ENCODE results near the gene LHX4.

LHX4 gene

DNA sequence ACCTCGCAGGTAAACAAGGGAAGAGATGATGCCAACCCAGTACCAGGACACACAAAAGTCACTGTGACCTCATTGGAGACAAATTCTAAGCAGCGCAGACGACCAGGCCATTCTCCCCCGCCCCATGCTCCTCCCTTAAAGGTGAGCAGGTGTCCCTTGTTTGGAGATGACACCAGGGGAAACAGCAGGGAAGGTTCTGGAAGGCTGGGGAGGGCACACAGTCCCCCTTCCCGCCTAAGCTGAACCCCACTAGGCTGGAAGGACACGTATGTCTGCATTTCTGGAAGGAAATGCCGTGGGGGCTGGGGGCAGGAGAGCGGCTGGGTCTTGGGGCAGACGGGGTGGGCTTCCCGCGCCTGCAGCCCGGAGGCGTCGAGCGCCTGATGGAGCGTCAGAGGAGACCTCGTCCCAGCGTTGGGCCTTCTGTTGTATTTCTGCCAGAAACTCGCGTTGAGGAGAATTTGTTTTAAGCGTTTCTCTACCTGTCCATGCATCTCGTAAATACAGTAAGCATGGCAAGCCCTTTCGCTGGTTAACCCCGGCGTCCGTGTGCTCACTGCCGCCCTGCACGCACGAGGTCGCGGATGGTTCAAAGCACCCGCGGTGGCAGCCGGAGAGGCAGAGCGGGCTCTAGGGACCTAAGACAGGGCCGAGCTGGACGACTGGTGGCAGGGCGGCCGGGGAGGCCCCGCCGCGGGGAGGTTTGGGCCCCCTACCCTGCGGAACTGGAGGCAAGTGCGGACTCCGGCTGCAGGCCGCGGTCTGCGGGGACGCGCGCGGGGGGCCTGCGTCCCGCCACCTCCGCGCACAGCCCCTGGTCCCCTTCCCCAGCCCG, 1.2 kb upstream of the LHX4 start:
- no peak for DNase-seq

DNA sequence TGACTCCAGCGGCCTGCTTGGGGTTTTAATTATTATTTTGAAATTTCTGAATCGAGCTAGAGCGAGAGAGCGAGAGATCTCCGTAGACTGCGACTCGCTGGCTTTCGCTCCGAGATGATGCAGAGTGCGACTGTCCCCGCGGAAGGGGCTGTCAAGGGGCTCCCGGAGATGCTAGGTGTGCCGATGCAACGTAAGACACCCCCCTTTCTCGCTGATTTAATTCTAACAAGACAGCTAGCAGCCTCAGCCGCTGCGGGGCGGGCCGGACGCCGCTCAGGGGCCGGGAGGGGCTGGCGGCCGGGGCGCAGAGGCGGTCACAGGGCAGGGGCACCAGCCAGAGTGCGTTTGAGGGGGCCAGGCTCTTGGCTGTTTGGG, 339 bp downstream of the LHX4 start:
- no peak for DNase-seq

DNA sequence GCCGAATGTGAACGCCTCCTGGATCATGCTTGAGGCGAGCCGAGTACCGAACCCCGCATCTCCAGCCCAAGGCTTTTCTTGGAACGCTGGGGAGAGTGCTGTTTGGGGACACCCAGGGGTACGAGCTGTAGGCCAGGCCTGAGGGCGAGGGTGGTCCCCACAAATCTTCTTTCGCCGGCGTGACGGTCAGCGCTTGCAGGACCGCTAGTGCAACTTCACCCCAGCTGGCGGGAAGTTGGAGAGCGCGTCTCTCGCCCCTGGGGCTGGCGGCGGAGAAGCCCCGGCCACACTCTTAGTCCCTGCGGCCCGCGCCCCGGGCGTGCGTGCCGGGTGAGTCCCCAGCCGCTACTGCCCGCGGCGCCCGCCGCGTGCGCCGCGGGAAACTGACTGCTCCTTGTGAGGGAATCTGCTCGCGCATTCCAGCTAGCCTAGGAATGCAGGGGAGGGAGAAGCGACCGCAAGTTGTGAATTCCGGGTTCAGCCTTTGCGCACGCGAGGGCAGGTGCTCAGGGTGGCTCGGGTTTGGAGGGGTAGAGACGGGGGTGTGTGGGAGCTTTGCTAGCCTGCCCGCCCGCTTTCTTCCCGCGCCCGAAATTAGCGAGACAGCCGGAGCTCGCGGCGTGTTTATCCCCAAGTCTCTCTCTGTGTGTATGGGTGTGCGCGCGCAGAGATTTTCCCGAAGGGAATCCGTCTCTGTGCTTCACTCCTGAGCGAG, 884 bp downstream of the LHX4 start:
- DNase-seq: no peak

DNA sequence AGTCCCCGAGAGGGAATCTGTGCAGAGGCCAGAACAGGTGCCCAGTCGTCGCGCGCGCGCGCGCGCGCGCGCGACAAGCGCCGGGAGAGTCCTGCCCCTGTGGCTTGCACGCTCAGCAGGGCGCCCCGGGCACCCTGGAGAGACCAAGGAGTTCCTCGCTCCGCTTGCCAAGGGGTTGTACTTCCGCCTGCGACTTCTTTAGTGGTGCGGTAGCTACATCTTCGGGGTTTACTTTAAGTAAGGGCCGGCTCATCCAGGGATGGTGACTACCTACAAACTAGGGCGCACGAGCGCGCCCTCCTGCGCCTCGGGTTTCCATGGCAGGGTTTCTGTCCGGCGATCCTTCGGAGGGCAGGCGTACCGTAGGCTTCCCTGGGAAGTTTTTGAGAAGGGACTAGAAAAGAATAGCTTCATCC, 1.4 kb downstream of the LHX4 start:
- DNase-seq: no peak

DNA sequence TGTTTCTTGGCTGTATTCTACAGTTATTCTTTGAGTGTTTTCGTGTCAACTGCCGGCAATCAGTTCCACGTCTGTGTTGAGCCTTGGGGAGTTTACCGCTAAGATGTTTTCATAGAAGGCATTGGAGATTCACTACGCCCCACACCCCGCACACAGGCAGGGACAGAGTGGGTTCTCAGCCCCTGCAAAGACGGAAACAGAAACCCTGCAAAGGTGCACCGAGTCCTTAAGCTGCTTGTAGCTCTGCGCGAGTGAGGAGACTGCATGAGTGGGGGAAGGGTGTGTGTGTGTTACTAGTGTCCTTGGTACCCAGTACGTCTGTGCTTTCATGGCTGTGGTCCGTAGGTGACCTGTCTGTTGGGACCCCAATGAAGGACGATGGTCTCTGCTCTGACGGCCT, 1.9 kb downstream of the LHX4 start:
- DNase-seq: no peak

DNA sequence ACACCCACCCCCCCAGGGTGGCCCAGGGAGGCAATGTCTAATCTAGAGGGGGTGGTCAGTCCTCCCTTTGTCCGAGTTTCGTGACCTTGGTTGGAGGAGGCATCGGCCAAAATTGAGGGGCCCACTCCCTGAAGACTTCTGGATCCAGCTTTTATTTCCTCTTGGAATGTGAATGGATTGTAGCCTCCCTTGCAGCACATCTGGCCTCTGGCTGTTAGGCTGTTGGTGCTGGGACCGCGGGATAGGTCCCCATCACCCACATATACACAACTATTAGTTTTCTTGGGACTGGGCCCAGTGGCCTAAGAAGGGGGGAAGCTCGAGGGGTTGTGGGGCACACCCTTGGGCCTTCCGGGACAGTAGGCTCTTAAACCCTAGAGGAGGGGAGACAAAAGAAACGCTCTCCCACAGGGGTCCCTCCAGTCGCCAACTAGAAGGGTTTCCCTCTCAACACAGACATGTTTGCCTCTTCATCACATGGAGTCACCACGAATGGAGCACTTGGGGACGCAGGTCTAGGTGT, 2.5 kb downstream of the LHX4 start:
- no peak for DNase-seq

DNA sequence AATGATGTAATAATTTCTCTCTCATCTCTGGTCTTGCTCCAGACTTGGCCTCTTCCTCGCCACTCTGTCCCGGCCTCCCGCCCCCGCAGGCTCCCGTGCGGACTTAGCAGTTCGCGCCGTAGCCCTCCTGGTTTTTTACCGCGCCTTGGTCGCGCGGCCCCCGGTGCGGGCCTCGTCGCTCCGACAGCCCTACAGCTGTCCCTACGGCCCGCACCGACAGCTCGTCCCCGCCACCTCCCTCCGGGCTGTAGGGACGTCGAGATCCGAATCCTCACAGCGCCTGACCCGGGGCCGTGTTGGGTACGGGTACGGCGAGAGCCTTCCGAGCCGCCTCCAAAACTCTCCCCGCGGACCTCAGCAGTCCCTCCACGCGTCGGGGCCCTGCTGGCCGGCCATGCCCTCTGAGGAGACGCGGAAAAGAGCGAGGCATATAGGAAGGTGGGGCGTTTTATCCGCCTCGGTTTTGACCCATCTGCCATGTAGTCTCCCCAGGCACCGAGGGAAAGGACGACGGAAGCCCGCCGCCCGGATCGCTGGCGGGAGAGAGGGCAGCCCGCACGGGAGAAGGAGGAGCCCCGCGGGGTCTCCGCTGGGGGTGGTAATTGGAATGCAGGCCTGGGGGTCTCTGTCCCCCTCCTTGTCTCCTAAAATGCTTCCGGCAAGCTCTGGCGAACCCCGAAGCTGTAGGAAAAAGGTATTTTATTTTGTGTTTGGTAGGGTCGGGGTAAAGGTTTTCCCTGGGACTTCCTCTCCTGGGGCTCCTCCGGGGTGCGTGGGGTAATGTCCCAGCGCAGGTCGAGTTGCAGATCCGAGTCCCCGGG, 3.3 kb downstream of the LHX4 start:
- no peak for DNase-seq

DNA sequence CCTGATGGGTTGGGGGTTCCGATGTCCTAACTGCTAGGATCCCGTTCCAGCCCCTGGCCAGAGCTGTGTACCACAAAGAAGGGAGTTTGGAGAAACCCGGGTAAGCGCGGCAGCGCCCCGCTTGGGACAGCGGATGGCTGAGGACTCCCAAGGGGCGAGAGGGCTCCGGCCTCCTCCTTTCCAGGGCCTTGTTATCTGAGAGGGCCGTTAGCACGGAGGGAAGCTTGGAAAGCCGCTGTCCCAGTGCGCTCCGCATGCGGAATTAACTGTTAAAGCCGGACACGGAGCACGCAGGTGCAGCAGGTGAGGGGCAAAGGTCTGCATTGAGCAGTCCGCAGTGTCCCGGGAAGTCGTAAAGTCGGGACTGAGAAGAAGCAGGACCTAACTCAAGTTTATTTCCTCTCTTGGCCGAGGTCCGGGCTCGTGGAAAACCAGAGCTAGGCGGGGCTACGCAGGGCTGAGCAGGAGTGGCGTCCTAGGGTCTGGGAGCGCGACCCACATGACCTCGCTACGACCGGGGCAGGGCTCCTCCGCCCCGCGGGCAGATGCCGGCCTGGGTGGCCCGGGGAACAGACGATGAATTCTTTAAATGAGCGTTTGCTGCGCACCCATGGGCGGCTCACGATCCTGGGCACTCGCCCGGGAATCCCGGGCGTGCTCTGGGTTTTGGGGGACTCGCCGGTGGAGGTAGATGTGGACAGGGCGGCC, 4.5 kb downstream of the LHX4 start:
- no peak for DNase-seq

DNA sequence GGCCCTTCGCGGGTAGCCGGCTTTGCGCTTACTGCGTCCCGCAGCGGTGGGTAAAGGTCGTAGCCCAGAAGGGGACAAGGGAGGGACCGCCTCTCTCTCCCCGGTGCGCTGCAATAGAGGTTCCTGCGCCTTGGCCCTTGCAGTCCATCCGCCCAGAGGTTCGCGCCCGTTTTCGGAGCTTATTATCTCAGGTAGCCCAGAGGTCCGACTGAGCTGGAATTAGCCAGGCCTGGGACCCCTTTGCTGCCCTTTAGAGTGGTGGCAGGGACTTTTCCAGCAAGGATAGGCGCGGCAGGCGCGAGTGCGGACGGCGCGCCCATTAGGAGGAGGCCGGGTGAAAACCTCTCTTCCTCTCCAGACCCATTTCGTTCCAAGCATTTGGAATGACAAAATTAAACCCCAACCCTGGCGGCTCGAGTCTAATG, 5.0 kb downstream of the LHX4 start:
- no peak for DNase-seq

DNA sequence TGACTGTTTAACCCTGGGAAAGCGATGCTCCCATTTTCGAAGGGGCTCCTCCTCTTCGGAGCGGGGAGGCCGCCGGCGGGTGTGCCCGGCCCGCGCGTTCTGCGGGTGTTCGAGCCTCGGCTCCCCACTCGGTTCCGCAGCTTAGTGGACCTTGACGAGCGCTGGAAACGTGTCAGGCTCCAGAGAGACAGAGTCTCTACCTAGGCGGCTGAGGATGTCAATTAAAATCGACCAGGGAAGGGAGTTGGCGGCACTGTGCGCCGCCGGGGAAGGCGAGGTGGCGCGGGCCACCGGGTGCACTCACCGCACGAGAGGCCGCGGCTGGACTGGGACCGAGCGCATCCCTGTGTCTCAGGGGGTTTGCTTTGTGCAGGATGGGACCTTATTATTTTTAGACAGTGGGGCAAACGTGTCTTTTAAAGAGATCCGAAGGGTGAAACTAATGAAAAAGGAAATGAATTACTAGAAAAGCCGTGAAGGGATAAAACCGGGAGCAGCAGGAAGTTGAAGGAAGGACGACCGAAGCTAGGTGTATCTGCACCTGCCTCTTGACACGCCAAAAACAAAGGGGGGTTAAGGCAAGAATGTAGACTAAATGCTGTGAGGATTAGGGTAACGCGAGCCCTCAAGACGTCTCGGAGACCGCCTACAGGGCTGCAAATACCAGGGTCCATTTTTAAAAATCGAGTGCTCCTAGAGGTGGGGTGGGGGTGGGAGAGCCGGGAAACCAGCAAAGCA, 5.6 kb downstream of the LHX4 start:
- no peak for DNase-seq

DNA sequence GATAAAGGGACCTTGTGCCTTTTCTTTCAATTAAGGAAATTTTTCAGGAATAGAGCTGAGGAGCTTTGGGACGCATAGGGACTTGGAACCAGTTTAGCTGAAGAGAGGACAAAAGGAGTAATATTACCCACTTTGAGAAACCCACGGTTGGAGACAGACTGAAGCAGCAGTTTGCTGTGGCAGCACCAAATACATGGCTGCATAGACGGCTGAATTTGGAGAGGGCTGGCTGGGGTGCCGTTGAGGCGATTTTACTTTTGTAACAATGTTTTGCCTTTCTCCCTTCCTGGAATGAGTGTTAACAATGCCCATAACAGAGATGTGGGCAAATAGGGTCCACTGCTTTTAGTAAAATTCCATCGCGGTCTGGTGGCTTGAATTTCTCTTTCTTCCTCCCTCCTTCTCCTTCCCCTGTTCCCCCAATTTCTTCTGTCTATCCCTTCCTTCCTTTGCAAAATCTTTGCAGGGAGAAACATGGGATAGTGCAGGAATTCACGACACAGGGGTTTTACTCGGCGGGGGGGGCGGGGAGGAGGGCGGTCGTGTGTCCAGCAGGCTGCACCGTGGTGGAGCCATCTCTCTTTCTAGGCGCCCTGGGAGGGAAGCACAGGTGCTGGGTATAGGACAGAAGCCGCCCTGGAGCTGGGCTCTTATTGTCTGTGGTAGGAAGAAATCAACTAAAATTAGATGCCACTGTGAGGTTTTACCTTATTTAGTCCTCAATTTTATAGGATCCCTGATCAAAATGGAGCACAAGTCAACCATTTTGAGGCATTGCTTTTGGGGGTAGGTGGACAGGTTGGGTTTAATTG, 6.8 kb downstream of the LHX4 start:
- DNase-seq: no peak

DNA sequence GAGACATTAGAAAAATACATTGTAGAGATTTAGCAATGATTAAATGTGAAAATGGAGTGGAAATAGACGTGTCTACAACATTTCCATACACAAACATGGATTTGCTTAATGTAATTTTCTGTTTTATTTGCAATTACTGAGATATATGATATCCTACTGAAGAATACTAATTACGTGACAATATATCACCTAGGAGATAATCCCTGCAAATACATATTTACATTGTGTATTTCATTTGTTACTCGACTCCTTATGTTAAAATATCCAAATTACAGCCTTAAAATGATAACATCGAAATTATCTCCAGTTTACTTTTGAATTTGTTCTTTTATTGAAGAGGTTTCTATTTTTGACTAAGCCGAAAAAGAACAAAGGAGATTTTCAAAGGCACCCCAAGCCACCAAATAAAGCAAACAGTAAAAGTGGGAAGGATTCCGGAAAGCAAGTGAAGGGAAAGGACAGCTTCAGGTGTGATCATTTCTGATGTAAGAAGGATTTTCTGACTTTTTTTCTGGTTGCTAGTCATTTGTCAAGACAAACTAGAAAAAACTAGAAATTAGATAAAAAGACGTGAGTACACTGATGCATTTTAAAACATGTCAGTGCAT, 7.9 kb downstream of the LHX4 start:
- DNase-seq: peak; percentile 77

DNA sequence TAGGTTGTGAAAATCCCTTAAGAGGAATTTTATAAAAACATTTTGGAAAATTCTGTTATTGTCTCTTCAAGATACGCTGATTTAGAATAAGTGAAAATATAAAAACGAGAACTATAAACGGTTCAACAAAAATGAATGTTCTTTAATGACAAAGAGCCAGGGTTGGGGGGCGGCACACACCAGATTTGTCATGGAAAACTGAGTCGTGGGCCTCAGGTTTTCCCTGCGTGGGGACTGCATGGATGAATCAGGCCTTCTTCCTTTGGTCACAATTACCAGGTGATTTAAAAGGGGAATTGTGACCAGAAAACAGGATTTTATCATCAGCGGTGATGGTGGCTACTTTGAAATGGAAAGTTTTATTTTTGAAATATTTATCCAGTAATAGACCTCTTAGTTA, 8.6 kb downstream of the LHX4 start:
- no peak for DNase-seq

DNA sequence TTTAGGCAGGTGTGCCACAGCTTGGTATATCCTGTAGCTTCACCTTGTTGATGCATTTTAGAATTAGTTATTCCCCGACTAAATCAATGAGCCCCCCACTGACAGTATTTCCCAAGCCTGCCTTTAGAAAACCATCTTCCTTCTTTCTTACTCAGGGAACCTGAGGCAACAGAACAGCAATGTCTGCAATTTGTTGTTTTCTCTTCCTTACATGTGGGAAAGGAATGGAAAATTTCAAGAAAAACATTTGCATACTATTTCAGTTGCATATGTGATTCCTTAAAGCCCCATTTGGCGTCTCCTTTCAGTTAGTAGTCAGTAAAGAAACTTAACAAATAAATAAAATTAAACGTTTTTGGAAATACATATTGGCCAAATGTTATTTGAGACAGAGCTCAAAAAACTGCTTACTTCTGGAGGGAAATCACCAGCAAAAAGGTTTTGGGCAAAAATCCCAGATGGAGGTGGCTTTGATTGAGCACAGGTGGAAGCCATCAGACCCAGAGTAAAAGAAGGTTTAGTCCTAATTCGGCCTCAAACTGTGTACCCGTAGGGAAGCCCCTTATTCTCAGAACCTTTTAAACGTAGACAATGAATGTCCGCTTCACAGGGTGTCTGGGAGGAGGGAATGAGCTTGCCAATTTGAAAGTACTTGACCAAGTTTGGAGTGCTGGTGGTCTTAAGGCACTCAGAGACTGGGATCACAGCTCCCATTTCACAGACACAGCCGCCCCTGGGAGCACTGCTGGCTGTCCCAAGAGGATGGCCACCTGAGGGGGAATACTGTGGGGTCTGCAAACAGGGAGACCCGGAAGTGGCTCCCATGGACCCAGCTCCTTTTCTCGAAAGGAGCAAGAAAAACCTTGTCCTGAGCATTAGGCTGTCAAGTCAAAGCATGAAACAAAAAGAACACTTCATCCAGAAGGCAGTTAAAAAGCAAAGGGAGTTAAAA, 9.4 kb downstream of the LHX4 start:
- no peak for DNase-seq

DNA sequence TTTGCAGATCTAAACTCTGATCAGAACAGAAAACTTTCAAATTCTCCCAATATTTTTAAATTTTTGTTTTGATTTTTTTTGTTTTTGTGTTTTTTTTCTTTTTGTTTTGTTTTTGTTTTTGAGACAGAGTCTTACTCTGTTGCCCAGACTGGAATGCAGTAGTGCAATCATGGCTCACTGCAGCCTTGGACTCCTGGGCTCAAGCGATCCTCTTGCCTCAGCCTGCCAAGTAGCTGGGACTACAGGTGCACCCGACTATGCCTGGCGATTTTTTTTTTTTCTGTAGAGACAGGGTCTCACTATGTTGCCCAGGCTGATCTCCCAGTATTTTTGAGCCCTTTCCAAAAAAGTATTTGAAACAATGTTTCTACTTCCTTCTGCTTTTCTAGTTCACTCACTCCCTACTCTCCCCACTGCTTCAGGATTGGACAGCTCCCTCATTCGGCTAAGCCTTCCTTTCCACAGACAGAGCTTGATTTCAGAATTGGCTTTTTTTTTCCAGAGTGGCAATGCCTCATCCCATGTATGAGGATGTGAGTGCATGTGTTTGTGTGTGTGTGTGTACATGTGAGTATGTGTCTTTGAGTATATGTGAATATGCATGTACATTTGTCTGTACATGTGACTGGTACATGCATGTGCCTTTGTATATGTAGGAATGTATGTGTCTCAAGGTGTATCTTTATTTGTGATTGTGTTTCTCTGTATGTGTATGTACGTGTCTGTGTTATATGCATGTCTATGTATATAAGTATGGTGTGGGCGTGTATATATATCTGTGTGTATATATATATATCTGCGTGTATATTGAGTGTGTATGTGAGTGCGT, 11.9 kb downstream of the LHX4 start:
- DNase-seq: no peak

DNA sequence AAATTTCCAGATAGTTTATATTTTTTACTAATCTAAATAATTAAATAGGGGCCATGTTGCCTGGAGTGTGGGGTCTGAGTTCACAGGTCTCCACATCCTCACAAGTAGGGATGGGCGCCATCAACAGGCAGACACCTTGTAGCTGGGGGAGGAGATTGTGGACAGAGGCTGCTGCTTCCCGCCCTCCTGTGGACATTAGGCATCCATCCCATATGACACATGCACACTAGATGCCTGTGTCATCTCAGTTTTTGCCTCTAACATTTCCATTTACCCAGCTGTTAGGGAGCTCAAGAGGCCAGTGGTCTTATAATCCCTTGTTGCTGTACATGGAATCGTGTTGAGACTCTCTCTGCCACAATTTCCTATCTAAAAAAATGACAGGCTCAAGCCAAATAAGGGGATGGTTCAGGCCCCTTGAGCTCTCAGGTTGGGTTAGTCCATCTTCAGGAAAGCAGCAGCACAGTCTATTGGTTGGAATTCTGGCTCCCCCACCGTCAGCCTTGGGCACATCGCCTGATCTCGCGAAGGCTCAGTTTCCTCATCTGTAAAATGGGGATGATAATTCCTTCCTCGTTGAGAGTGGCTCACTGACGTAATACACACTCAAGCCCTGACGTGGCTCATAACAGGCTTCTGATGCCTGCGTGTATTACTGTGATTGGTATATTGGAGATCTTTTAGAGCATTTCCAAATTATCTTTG, 13.6 kb downstream of the LHX4 start:
- no peak for DNase-seq

DNA sequence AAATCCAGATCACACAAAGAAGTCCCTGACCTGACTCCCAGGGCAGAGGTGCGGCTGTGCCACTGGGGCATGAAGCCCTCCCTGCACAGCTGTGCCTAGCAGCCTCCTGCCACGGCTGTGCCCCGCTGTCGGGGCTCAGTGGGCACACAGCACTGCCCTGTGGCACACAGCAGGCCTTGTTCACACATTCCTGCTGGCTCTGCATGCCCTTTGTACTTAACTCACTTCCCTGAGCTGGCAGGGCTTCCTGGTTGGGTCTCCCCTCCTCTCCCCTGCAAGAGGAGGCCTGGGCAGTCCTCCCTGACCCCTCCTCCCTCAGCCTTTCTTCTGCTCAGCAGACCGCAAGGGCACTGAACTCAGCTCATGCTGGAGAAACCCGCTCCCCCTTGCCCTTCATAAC, 14.8 kb downstream of the LHX4 start:
- no peak for DNase-seq

DNA sequence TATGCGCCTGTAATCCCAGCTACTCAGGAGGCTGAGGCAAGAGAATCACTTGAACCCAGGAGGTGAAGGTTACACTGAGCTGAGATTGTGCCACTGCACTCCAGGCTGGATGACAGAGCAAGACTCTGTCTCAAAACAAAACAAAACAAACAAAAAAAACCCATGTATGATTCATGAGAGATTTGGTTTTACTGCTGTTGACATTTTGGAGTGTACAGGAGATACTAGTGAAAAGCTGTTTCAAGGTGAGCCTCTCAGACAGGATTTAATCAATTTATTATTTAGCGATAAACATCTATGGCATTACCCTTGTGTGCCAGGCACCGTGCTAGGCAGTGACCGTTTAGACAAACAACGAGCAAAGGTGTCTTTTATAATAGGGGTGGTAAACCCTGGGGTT, 16.5 kb downstream of the LHX4 start:
- no peak for DNase-seq

Data from NCI-H2081 treated with DMSO at 0.1 percent for 48 hours (cell line).